ENCODE measurements around the gene ZDHHC6. TPM values are rescaled to one million over a fixed set of nuclear protein-coding genes. Genes with fewer than 3 reads are reported as not detected.

The ZDHHC6 gene
- total and polyA plus RNA-seq, 10 of the 15 experiments (the other 5 are each of a cell fraction or from before 2014, with no cell fraction given) = 23.8 to 59.4 (median 35.6) TPM

- TF ChIP-seq CBX3 (IDR thresholded peaks at IDR 0.05; ENCODE audit: borderline replicate concordance, low read depth) (no peak), NFYB (IDR thresholded peaks at IDR 0.05; ENCODE audit: insufficient read depth, low read depth, low read length) (no peak), GABPA (IDR thresholded peaks at IDR 0.05; ENCODE audit: low read depth) (no peak)
Measured at GRCh38 chr10:112402917-112403316, 43.8 kb downstream of the ZDHHC6 start (continued).

- intact Hi-C loops (cut with micrococcal nuclease; ENCODE audit: unreplicated experiment) = no loop called here
- in situ Hi-C loops (cut with MboI) = no loop called here
- no peaks in the 10 kb centered on the region for H3K27me3 ChIP-seq (replicated peaks in 1 of 2; ENCODE audit: control insufficient read depth in 2 of 2, insufficient read depth in 2 of 2, low read length in 1 of 2)
- H3K27ac ChIP-seq (ENCODE audit: control insufficient read depth, insufficient read depth) = no peak overlapping the region
- FAIRE-seq = no peak
- no peaks in the 10 kb centered on the region for H3K4me1 ChIP-seq (ENCODE audit: control insufficient read depth, insufficient read depth, low read length)
- no peak overlapping the region for H3K9ac ChIP-seq (ENCODE audit: control insufficient read depth, insufficient read depth, low read length)
- WGBS (ENCODE audit: insufficient coverage, insufficient replicate concordance, low lambda C conversion rate, missing lambda C conversion rate) = 98% methylated on average over 2 of the region's 2 CpGs
- no peak overlapping the region for H3K4me2 ChIP-seq (ENCODE audit: control insufficient read depth, insufficient read depth)
- no peak for TF ChIP-seq JUNB (IDR thresholded peaks at IDR 0.05)
- TF ChIP-seq IRF3 (IDR thresholded peaks at IDR 0.05) = no peak
- no peak for TF ChIP-seq MAX (IDR thresholded peaks at IDR 0.05; ENCODE audit: low read depth, low read length)
- TF ChIP-seq KAT2A (conservative IDR thresholded peaks at IDR 0.05; ENCODE audit: control insufficient read depth, low read depth, low read length) = no peak
- no peak for TF ChIP-seq E2F4 (IDR thresholded peaks at IDR 0.05; ENCODE audit: low read depth, low read length)
- no peak for TF ChIP-seq USF1 (IDR thresholded peaks at IDR 0.05; ENCODE audit: borderline replicate concordance, extremely low read length, insufficient read depth, low read depth, low read length)
- no peak for TF ChIP-seq STAT3 (IDR thresholded peaks at IDR 0.05; ENCODE audit: low read depth, low read length)
- TF ChIP-seq SMARCA5 (IDR thresholded peaks at IDR 0.05) = no peak
- no peak for TF ChIP-seq STAT1 (conservative IDR thresholded peaks at IDR 0.05)
- ATAC-seq = no peak
- DNase-seq (ENCODE audit: low read depth, low spot score) = no peak
- ChIA-PET RAD21 (ENCODE audit: unreplicated experiment) (no interaction called here), CTCF (no interaction called here), POLR2A (no interaction called here), SMC1A (ENCODE audit: uncharacterized antibody, unreplicated experiment) (interaction anchor here (1.3 kb wide), 1 partner anchor 10 kb away, joined by 5 read pairs; no protein-coding TSS in a partner anchor)
- no peak overlapping the region for H3K4me3 ChIP-seq
- H3K9me3 ChIP-seq (replicated peaks; ENCODE audit: control insufficient read depth, insufficient read depth, low read length) = no peaks in the 10 kb centered on the region
- no peaks in the 10 kb centered on the region for H4K20me1 ChIP-seq (ENCODE audit: control insufficient read depth, insufficient read depth)
- no TSS peak for BruUV-seq (replicated peaks)
- no peak overlapping the region for H2AFZ ChIP-seq (ENCODE audit: control insufficient read depth, low read depth, low read length)
- H3K36me3 ChIP-seq (ENCODE audit: control insufficient read depth in 2 of 2, insufficient read depth in 2 of 2, low read length in 1 of 2) = peaks cover 3 to 13% of the 10 kb centered on the region in 2 experiments
- H3K79me2 ChIP-seq (ENCODE audit: control insufficient read depth, insufficient read depth, low read length) = no peaks in the 10 kb centered on the region
Measured at GRCh38 chr10:112397592-112397991, 49.1 kb downstream of the ZDHHC6 start.
